ENCODE measurements around the gene LRFN5.
A peak's percentile ranks its signal among the peaks of the same experiment; 100 is the strongest.
"Not testable (repeated sequence)": the region's sequence is repeated elsewhere in the genome, so short reads cannot be mapped to it uniquely, and the experiment has no call there.

LRFN5 gene

GRCh38 chr14:41636492-41637392, 30.1 kb downstream of the LRFN5 start:
- no peak for DNase-seq

- no peak for DNase-seq
Measured at GRCh38 chr14:41641690-41642089, 35.0 kb downstream of the LRFN5 start.

DNA sequence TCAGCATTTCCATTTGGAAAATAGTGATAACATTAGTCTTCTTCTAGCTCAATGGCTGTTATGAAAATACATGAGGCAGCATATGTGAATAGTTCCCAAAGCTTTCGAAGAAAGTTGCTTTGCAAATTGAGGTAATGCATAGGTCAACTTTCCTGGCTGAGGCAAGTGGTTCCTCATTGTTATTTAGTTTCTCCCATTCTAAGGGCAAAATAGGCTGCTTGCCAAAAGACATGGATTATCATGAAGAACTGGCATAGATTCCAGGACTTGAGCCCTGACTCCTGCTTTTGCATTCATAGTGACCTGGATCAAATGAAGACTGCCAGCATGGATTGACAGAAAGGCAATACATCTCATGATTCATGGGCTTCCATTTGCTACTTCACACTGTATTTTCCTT, 35.7 kb downstream of the LRFN5 start:
- DNase-seq: no peak

DNA sequence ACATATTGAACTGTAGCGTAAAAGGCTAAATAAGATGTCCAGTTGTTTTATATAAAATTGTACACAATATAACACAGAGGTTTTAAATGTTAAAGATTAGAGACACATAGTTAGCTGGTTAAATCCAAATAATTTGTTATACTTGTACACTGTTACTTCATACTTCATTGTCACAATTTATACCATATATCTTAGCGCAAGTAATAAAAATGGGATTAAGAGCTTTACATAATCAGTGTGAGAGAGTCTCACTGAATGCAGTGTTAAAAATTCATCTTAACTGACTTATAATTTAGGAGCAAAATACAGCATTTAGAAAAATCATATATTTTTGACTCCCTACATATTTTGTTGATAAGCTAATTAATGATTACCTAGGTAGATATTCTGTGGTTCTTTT, 36.1 kb downstream of the LRFN5 start:
- DNase-seq: no peak

- no peak for DNase-seq
Measured at GRCh38 chr14:41644606-41645005, 37.9 kb downstream of the LRFN5 start.

DNA sequence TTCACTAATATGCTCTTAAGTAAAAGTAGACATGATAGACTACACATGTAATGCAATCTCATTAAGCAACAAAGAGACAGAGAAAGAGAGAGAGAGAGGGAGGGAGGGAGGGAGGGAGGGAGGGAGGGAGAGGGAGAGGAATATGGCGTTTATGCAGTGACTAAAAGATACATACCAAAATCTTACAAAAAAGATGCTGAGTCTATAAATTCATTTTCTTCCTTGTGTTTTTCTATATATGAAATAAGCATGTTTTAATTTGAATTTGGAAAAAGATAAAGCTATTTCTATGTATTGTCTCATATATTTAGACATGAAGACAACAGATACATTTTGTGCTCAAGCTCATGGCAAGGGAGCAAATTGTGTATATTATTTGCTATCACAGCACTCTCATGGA, 44.1 kb downstream of the LRFN5 start:
- no peak for DNase-seq

DNA sequence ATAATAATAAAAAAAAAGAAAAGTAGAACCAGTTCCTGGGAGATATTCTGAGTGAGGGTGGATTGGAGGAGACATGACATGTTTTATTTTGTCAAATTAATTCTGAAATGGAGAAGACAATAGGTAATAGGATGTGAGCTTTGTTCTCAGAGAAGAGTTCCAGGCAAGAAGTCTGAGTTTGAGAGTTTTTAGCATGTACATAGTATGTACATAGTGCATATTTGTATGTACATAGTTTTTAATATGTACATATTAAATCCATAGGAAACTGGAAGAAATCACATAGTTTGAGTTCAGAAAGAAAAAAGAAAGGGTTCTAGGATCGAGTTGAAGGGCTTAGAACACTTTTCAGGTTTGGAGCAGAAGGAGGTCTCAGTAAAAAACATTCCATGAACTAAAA, 47.5 kb downstream of the LRFN5 start:
- no peak for DNase-seq

DNA sequence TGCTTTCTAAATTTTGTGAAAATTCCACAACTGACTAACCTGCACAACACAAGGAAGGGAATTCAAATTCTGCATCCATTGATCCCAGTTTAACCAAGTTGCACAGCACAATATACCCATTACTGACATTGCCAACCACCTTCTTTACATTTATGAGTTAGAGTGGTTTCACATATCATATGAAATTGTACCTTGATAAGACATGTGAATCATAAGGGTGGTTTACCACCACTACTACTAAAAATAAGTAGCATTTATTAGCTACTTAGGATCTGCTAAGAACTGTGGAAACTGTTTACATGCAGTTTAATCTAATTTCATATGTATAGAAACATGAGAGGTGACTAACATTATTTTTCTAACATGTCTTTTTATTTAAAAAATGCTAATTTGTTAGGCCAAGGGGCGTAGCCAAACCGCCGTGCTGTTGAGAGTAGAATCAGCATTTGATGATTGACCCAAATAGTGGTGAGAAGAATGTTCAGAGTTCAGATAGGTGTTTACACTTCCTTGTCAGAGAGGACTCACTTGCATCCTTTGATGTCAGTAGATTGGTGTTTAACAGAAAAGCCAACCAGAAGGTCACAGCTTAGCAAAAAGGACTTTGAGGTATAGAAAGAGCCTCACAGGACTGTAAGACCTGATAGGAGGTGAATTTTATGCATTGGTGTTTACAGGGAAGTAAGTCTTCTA, 56.2 kb downstream of the LRFN5 start:
- no peak for DNase-seq

DNA sequence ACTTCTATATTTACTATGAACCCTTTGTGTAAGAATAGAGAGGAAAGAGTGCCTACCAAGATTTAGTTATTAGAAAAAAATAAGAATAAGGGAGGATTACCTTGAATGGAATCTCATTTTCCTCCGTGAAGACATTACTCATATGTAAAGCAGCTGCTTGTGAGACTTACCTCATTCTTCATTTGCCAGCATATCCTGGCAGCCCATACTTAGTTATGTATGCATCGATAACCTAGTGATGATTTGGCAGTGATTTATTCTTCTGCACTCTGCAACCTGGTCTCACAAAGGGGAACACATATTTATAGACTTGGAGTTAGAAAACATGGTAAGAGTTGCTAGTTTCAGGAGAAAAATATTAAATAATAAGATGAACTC, 56.8 kb downstream of the LRFN5 start:
- no peak for DNase-seq

GRCh38 chr14:41666301-41666700, 59.6 kb downstream of the LRFN5 start:
- no peak for DNase-seq

DNA sequence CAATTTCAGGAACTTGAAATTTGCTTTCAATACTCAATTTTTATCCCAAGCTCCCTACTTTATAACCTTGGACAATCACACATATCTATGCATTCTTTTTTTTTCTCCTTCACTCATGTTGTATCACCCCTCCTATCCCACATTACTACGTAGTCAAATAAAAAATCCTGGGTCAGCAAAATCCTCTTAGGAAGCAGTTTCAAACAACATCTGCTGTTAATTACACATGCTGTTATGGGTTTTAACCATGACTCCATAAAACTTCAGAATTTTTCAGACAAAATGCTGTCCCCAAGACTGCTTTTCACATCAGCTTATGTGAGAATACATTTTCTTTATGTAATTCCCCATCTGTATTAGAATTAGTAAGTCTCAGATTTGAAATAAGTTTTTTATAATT, 61.7 kb downstream of the LRFN5 start:
- peak; percentile 35 for DNase-seq

GRCh38 chr14:41673601-41674000, 66.9 kb downstream of the LRFN5 start:
- not testable (repeated sequence) for DNase-seq

GRCh38 chr14:41674511-41674971, 67.9 kb downstream of the LRFN5 start:
- not testable (repeated sequence) for DNase-seq

- no peak for DNase-seq
Measured at GRCh38 chr14:41699486-41699885, 92.8 kb downstream of the LRFN5 start.

- DNase-seq: peak; percentile 78
Measured at GRCh38 chr14:41718477-41719166, 111.9 kb downstream of the LRFN5 start.

DNA sequence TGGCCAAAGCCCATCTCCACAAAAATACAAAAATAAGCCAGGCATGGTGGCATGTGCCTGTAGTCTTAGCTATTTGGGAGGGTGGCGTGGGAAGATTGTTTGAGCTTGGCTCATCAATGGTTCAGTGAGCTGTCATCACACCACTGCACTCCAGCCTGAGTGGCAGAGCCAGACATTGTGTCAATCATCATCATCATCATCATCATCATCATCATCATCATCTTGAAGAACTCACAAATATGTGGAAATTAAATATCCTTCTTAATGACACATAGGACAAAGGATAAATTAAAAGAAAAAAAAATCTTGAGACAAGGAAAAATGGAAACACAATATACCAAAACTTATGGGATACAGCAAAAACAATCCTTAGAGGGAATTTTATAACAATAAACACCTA, 132.5 kb downstream of the LRFN5 start:
- no peak for DNase-seq

DNA sequence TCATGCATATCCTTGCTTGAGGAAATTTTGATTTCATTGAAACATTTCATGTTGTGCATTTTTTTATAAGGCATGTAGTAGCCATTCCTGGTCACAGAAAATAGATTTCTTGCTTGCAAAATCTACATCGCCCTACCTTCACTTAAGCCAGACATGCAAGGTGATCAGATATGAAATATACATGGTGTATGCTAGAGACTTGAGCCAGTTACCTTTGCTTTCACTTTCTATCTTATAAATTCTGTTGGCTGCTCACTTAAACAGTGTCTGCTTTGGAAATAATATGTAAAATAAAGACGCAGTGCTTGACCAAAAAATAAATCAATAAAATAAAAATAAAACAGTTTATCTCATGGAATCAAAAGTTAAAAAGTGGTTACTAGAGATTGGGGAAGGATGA, 136.5 kb downstream of the LRFN5 start:
- no peak for DNase-seq

DNA sequence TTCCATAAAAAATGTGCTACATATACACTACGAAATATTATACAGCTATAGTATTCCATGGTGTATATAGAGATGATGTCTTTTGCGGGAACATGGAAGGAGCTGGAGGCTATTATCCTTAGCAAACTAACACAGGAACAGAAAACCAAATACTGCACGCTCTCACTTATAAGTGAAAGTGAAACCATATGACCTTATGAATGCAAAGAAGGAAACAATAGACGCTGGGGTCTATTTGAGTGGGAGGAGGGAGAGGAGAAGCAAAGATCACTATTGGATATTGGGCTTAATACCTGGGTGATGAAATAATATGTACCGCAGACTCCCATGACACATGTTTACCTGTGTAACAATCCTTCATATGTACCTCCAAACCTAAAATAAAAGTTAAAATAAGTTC, 142.8 kb downstream of the LRFN5 start:
- peak; percentile 76 for DNase-seq

DNA sequence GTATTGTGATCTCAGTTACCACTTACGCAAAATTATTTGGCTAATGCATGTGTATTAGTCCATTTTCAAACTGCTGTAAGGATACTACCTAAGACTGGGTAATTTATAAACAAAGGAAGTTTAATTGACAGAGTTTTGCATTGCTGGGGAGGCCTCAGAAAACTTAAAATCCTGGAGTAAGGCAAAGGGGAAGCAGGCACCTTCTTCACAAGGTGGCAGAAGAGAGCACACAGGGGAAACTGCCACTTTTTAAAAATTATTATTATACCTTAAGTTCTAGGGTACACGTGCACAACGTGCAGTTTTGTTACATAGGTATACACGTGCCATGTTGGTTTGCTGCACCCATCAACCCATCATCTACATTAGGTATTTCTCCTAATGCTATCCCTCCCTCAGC, 143.9 kb downstream of the LRFN5 start:
- DNase-seq: not testable (repeated sequence)

DNA sequence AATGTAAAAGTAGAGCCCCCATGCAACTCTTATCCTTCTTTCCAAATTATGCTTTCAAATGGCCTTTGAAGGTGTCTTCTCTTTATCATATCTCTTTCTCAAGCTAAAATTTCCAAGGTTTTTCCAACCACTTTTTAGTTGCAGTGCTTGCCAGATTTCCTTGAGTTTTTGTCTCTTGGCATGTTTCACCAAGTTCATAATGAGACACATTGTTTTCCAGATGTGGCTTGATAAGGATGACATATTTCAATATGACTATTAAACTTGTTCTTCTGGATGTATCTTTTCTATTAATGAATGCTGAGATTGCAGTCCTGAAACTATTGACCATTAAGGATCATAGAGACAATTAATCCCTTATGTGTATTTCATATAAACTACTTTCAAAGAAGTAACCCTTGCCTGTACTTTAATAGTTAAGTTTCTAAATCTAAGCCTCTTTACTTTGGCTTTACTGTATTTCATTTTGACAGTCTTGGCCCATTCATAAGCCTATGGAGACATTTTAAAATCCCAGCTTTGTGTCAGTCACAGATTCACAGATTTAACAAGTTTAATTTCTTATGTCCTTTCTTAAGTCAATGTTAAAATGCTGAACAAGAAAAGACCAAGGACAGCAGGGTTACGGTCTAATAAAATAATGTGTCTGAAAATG, 151.5 kb downstream of the LRFN5 start:
- no peak for DNase-seq

DNA sequence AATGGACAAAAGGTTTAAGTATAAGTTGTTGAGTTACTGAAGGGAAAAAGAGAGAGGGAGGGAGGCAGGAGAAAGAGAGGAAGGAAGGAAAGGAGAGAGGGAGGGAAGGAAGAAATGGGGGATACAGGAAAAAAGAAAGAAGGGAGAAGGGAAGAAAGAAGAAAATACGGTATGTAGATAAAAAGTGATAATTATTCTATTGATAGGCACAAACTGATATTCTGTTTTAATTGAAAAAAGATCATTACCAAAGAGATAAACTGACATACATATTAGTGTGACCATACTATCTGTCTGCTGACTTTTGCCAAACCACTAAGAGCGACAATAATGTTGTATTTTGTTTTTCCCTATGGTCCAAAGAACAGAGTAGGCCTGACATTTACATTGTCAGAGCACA, 154.5 kb downstream of the LRFN5 start:
- no peak for DNase-seq

DNA sequence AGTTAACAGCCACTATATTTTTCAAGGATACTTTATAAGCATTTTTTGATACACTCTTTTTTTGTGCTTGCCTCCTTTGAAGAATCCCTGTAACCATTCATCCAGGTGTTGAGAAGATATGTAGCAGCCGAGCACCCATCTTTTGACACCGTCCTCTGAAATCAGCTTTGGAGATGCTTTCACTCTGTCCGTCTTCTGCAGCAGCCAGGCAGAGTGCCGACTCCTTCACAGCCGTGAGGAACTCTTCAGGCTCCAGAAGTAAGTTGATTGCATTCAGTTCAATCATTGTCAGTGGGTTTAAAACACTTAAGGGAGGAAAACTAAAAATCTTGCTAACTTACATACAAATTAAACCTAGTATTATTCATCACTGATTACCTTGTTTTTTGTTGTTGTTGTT, 160.1 kb downstream of the LRFN5 start:
- no peak for DNase-seq

All from NCI-H774 (cell line).